ENCODE data around the gene SPRYD3.

The SPRYD3 gene

GRCh38 chr12:53051058-53051880 lies 27.9 kb downstream of the SPRYD3 start:
- TF ChIP-seq, protein P1, sequence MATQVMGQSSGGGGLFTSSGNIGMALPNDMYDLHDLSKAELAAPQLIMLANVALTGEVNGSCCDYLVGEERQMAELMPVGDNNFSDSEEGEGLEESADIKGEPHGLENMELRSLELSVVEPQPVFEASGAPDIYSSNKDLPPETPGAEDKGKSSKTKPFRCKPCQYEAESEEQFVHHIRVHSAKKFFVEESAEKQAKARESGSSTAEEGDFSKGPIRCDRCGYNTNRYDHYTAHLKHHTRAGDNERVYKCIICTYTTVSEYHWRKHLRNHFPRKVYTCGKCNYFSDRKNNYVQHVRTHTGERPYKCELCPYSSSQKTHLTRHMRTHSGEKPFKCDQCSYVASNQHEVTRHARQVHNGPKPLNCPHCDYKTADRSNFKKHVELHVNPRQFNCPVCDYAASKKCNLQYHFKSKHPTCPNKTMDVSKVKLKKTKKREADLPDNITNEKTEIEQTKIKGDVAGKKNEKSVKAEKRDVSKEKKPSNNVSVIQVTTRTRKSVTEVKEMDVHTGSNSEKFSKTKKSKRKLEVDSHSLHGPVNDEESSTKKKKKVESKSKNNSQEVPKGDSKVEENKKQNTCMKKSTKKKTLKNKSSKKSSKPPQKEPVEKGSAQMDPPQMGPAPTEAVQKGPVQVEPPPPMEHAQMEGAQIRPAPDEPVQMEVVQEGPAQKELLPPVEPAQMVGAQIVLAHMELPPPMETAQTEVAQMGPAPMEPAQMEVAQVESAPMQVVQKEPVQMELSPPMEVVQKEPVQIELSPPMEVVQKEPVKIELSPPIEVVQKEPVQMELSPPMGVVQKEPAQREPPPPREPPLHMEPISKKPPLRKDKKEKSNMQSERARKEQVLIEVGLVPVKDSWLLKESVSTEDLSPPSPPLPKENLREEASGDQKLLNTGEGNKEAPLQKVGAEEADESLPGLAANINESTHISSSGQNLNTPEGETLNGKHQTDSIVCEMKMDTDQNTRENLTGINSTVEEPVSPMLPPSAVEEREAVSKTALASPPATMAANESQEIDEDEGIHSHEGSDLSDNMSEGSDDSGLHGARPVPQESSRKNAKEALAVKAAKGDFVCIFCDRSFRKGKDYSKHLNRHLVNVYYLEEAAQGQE (IDR thresholded peaks at IDR 0.05; ENCODE audit: insufficient read depth in 1 of 2, low read depth in 2 of 2, low read length in 2 of 2): no peak
- TF ChIP-seq FOXP2 (optimal IDR thresholded peaks at IDR 0.05; ENCODE audit: borderline replicate concordance, extremely low read depth, extremely low read length, insufficient read depth) (no peak), SIN3A (IDR thresholded peaks at IDR 0.05; ENCODE audit: borderline replicate concordance, insufficient read depth, low read length) (no peak), POLR2AphosphoS5 (IDR thresholded peaks at IDR 0.05; ENCODE audit: low read depth, low read length) (no peak), TAF1 (IDR thresholded peaks at IDR 0.05; ENCODE audit: borderline replicate concordance, insufficient read depth, low read length) (no peak)

DNA sequence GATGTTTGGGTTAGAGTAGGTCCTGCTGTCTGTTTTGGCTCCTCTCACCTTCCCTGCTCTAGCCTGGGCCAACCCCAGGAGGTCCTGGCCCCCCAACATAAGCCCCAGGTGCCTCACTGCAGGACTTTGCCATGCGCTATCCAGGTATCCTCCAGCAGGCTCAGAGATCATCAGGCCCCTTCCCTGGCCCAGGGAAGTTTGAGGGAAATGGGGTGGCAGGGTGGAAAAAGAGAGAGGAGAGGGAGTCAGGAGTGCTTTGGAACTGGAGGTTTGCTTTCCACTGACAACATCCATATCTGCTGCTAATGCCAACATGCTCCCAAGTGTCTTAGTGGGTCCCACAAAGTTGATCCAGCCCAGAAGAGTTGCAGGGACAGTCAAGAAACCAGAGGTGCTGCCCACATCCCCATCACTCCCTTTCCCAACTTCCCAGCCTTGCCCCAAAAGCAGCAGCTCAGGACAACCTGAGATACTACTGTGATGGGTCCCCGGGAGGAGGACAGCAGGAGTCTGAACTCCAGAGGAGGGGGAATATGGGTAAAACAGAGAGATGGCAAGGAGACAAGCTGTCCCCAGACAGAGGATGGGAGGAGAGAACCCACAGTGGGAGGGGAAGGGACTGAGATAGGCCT lies 28.6 kb downstream of the SPRYD3 start:
- TF ChIP-seq FOXP2 (optimal IDR thresholded peaks at IDR 0.05; ENCODE audit: borderline replicate concordance, extremely low read depth, extremely low read length, insufficient read depth) (no peak), TAF1 (IDR thresholded peaks at IDR 0.05; ENCODE audit: borderline replicate concordance, insufficient read depth, low read length) (no peak), POLR2AphosphoS5 (IDR thresholded peaks at IDR 0.05; ENCODE audit: low read depth, low read length) (no peak), SIN3A (IDR thresholded peaks at IDR 0.05; ENCODE audit: borderline replicate concordance, insufficient read depth, low read length) (no peak)
- TF ChIP-seq, protein P1 (IDR thresholded peaks at IDR 0.05; ENCODE audit: insufficient read depth in 1 of 2, low read depth in 2 of 2, low read length in 2 of 2): no peak

GRCh38 chr12:53049571-53050318 lies 29.4 kb downstream of the SPRYD3 start, which contains the start of gene TNS2:
TNS2 (plus strand) TSS chr12:53050065; CDS start chr12:53050186, 121 bp downstream.
- no peak for TF ChIP-seq FOXP2 (optimal IDR thresholded peaks at IDR 0.05; ENCODE audit: borderline replicate concordance, extremely low read depth, extremely low read length, insufficient read depth)
- peak; percentile 67; the same call in 1 of the 2 replicates for TF ChIP-seq TAF1 (IDR thresholded peaks at IDR 0.05; ENCODE audit: borderline replicate concordance, insufficient read depth, low read length)
- TF ChIP-seq POLR2AphosphoS5 (IDR thresholded peaks at IDR 0.05; ENCODE audit: low read depth, low read length): peak; percentile 96
- no peak for TF ChIP-seq SIN3A (IDR thresholded peaks at IDR 0.05; ENCODE audit: borderline replicate concordance, insufficient read depth, low read length)
- TF ChIP-seq, protein P1 (IDR thresholded peaks at IDR 0.05; ENCODE audit: insufficient read depth in 1 of 2, low read depth in 2 of 2, low read length in 2 of 2): peak; percentile 50 to 69; a peak in 3 of 4 replicates

GRCh38 chr12:53048780-53049401 lies 30.3 kb downstream of the SPRYD3 start:
- TF ChIP-seq, protein P1 (IDR thresholded peaks at IDR 0.05; ENCODE audit: insufficient read depth in 1 of 2, low read depth in 2 of 2, low read length in 2 of 2): peak; percentile 71 to 86
- TF ChIP-seq TAF1 (IDR thresholded peaks at IDR 0.05; ENCODE audit: borderline replicate concordance, insufficient read depth, low read length): no peak
- TF ChIP-seq POLR2AphosphoS5 (IDR thresholded peaks at IDR 0.05; ENCODE audit: low read depth, low read length): no peak
- TF ChIP-seq SIN3A (IDR thresholded peaks at IDR 0.05; ENCODE audit: borderline replicate concordance, insufficient read depth, low read length): no peak
- TF ChIP-seq FOXP2 (optimal IDR thresholded peaks at IDR 0.05; ENCODE audit: borderline replicate concordance, extremely low read depth, extremely low read length, insufficient read depth): no peak
